Trophoblast cell (in vitro differentiated cells and primary cell): ENCODE data around the gene PPFIA3.

ENCODE experiments used
- DNase-seq, 2 donors: peaks; one replicate each; pipeline ENCODE4 v3.0.0-alpha.2; 2016
- H2AFZ ChIP-seq: 2 replicates; pipeline ENCODE4 v1.6.1; 2013; ENCODE audit warnings: low read length, moderate library complexity, mild to moderate bottlenecking; ENCODE audit not compliant: insufficient read depth, poor library complexity
- H2AK5ac ChIP-seq: 2 replicates; pipeline ENCODE4 v1.6.1; 2013; ENCODE audit warnings: mild to moderate bottlenecking, low read length
- H2BK120ac ChIP-seq: 2 replicates; pipeline ENCODE4 v1.6.1; 2013; ENCODE audit warnings: low read length, mild to moderate bottlenecking, moderate library complexity; ENCODE audit not compliant: insufficient read depth, poor library complexity
- H2BK12ac ChIP-seq: 2 replicates; pipeline ENCODE4 v1.6.1; 2013; ENCODE audit warnings: mild to moderate bottlenecking, low read length, moderate library complexity
- H2BK5ac ChIP-seq: 2 replicates; pipeline ENCODE4 v1.6.1; 2013; ENCODE audit warnings: low read length, low read depth, moderate library complexity, mild to moderate bottlenecking; ENCODE audit not compliant: poor library complexity
- H3K14ac ChIP-seq: 2 replicates; pipeline ENCODE4 v1.6.1; 2013; ENCODE audit warnings: mild to moderate bottlenecking, low read length
- H3K18ac ChIP-seq: 2 replicates; pipeline ENCODE4 v1.6.1; 2013; ENCODE audit warnings: mild to moderate bottlenecking, low read length
- H3K23ac ChIP-seq: 2 replicates; pipeline ENCODE4 v1.6.1; 2013; ENCODE audit warnings: low read length
- H3K27ac ChIP-seq: 2 replicates; pipeline ENCODE4 v1.5.1; 2013; ENCODE audit warnings: low read depth, mild to moderate bottlenecking, inconsistent platforms, low read length, moderate library complexity
- H3K27me3 ChIP-seq: 2 replicates; pipeline ENCODE4 v1.6.1; 2013; ENCODE audit warnings: inconsistent platforms, mild to moderate bottlenecking, low read length, moderate library complexity; ENCODE audit not compliant: insufficient read depth
- H3K36me3 ChIP-seq, 2 experiments: 1 replicate in 1 of 2; 2 replicates in 1 of 2; pipeline ENCODE4 v1.6.1; 2013; ENCODE audit warnings: low read length in 2 of 2, mild to moderate bottlenecking in 2 of 2, moderate library complexity in 1 of 2; ENCODE audit not compliant: insufficient read depth in 2 of 2, control insufficient read depth in 1 of 2
- H3K4ac ChIP-seq: 2 replicates; pipeline ENCODE4 v1.6.1; 2013; ENCODE audit warnings: low read depth, mild to moderate bottlenecking, low read length, moderate library complexity
- H3K4me1 ChIP-seq, 2 experiments: 1 replicate in 1 of 2; 2 replicates in 1 of 2; pipeline ENCODE4 v1.6.1; 2013; ENCODE audit warnings: low read length in 2 of 2, mild to moderate bottlenecking in 2 of 2, moderate library complexity in 1 of 2; ENCODE audit not compliant: insufficient read depth in 2 of 2, control insufficient read depth in 1 of 2
- H3K4me2 ChIP-seq: 2 replicates; pipeline ENCODE4 v1.6.1; 2013; ENCODE audit warnings: inconsistent platforms, mild to moderate bottlenecking, low read length, moderate library complexity
- H3K4me3 ChIP-seq: 2 replicates; pipeline ENCODE4 v1.5.1; 2013; ENCODE audit warnings: mild to moderate bottlenecking, low read depth, low read length, inconsistent platforms
- H3K79me1 ChIP-seq: one replicate; pipeline ENCODE4 v1.6.1; 2013; ENCODE audit warnings: low read length
- H3K79me2 ChIP-seq: 2 replicates; pipeline ENCODE4 v1.6.1; 2013; ENCODE audit warnings: low read length, mild to moderate bottlenecking; ENCODE audit not compliant: control insufficient read depth, insufficient read depth, poor library complexity
- H3K9ac ChIP-seq: 2 replicates; pipeline ENCODE4 v1.6.1; 2013; ENCODE audit warnings: mild to moderate bottlenecking, low read length
- H3K9me3 ChIP-seq: 2 replicates; pipeline ENCODE4 v1.6.1; 2013; ENCODE audit warnings: low read depth, mild to moderate bottlenecking, control low read depth, inconsistent platforms, low read length; ENCODE audit not compliant: insufficient read depth
- H4K12ac ChIP-seq: 2 replicates; pipeline ENCODE4 v1.6.1; 2013; ENCODE audit warnings: low read depth, mild to moderate bottlenecking, low read length, moderate library complexity
- H4K8ac ChIP-seq: 2 replicates; pipeline ENCODE4 v1.6.1; 2013; ENCODE audit warnings: low read depth, mild to moderate bottlenecking, low read length, moderate library complexity
- H4K91ac ChIP-seq: one replicate; pipeline ENCODE4 v1.6.1; 2013; ENCODE audit warnings: low read depth, mild to moderate bottlenecking, low read length, moderate library complexity
- WGBS: extraction: QIAGEN DNeasy Blood & Tissue Kit; methylation state at CpG from one replicate; pipeline ENCODE4 v1.1.7; 2013; ENCODE audit warnings: missing lambda C conversion rate; ENCODE audit not compliant: insufficient read length, insufficient coverage; ENCODE audit errors: extremely low coverage; 5-methylcytosine and 5-hydroxymethylcytosine counted together

PPFIA3 gene

DNA sequence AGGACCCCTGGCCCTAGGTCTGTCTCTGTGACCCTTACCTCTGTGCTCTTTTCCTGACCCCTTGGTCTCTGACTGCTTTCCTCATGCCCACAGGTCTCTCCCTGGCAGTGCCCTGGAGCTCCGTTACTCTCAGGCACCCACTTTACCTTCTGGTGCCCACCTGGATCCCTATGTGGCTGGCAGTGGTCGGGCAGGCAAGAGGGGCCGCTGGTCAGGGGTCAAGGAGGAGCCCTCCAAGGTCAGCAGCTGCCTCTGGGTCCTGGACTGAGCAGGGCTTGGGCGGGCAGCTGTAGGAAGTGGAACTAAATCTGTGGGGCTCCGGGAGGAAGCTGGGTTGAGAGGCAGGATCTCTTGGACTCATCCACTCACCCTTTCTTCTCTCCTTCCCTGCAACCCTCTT, 16.3 kb downstream of the PPFIA3 start:
- Histone ChIP-seq H3K36me3 (no peaks in the 10 kb centered on the region), H3K9me3 (peaks cover 9% of the 10 kb centered on the region), H3K27me3 (no peaks in the 10 kb centered on the region)

DNA sequence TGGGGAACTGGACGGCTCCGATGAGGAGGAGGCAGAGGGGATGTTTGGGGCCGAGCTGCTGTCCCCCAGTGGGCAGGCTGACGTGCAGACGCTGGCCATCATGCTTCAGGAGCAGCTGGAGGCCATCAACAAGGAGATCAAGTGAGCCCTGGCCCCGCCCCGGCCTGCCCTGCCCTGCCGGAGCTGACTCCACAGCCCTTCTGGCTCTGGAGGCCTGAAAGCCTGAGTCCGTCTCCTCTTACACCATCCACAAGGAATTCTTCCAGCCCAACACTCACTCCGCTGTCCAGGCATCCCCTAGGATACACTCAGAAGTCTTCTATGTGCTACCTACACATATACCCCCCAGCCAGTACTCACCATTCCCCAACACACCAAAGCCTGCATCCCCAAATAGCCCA, 17.4 kb downstream of the PPFIA3 start:
- H3K4me3 ChIP-seq, result no peak overlapping the region
- H2AK5ac ChIP-seq, result no peak overlapping the region
- WGBS, result no CpG with 5 or more reads among the region's 10 CpGs

More for the DNA sequence above, 16.3 kb downstream of the PPFIA3 start:
- Histone ChIP-seq H3K4me1 (no peaks in the 10 kb centered on the region), H4K8ac (no peak overlapping the region), H3K9ac (no peak overlapping the region), H3K27ac (no peak overlapping the region), H2BK120ac (no peak overlapping the region), H4K91ac (no peak overlapping the region), H3K4me2 (no peak overlapping the region), H2AFZ (no peak overlapping the region), H3K4me3 (no peak overlapping the region), H3K18ac (no peak overlapping the region), H2AK5ac (no peak overlapping the region), H3K14ac (no peak overlapping the region), H3K79me2 (no peaks in the 10 kb centered on the region), H4K12ac (no peak overlapping the region), H3K23ac (no peak overlapping the region), H3K79me1 (no peaks in the 10 kb centered on the region), H2BK5ac (no peak overlapping the region), H2BK12ac (no peak overlapping the region), H3K4ac (no peak overlapping the region)
- WGBS, result no CpG with 5 or more reads among the region's 5 CpGs
- DNase-seq, result no peak

DNA sequence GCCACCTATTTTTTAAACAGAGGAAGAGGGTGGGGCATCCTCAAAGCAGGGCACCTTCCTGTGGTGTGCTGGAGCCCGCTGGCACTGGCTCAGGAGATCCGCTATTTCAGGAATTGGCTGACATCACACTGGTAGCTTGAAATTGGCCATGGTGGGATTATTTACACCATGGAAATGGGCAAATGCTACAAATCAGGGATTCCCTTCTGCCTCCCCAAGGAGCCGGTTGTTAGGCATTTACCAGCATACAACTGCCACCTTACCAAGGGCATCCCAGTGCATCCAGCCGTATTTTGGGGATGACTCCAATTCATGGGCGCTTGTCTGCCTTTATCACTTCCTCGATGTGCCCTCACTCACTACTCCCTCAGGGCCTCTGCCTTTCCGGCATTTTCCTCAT, 21.6 kb downstream of the PPFIA3 start:
- H2BK12ac ChIP-seq, result no peak overlapping the region
- H3K9ac ChIP-seq, result peak overlapping the region; percentile 50
- no peak overlapping the region for H3K23ac ChIP-seq
- no peak overlapping the region for H4K91ac ChIP-seq
- no peaks in the 10 kb centered on the region for H3K79me2 ChIP-seq
- no peak overlapping the region for H2AFZ ChIP-seq
- no peak overlapping the region for H4K12ac ChIP-seq
- no CpG with 5 or more reads among the region's 7 CpGs for WGBS
- no peaks in the 10 kb centered on the region for H3K36me3 ChIP-seq
- no peak overlapping the region for H2AK5ac ChIP-seq
- H2BK120ac ChIP-seq, result no peak overlapping the region
- H2BK5ac ChIP-seq, result no peak overlapping the region
- no peak overlapping the region for H3K18ac ChIP-seq
- H3K4me2 ChIP-seq, result no peak overlapping the region
- H3K14ac ChIP-seq, result no peak overlapping the region
- peaks cover 3% of the 10 kb centered on the region for H3K9me3 ChIP-seq
- no peak for DNase-seq
- H3K27me3 ChIP-seq, result no peaks in the 10 kb centered on the region
- H3K4ac ChIP-seq, result no peak overlapping the region
- H4K8ac ChIP-seq, result no peak overlapping the region
- no peak overlapping the region for H3K27ac ChIP-seq
- H3K4me3 ChIP-seq, result no peak overlapping the region
- H3K79me1 ChIP-seq, result no peaks in the 10 kb centered on the region
- peaks cover 0 to 6% of the 10 kb centered on the region in 2 experiments for H3K4me1 ChIP-seq

More for the DNA sequence above, 17.4 kb downstream of the PPFIA3 start:
- no peak overlapping the region for H4K91ac ChIP-seq
- no peak overlapping the region for H3K14ac ChIP-seq
- H3K23ac ChIP-seq, result no peak overlapping the region
- H3K79me1 ChIP-seq, result no peaks in the 10 kb centered on the region
- no peak overlapping the region for H2BK12ac ChIP-seq
- H3K27me3 ChIP-seq, result no peaks in the 10 kb centered on the region
- no peaks in the 10 kb centered on the region for H3K79me2 ChIP-seq
- H3K4me1 ChIP-seq, result no peaks in the 10 kb centered on the region
- H2BK5ac ChIP-seq, result no peak overlapping the region
- no peak overlapping the region for H3K4me2 ChIP-seq
- no peak overlapping the region for H3K27ac ChIP-seq
- peaks cover 12% of the 10 kb centered on the region for H3K9me3 ChIP-seq
- no peak overlapping the region for H3K18ac ChIP-seq
- H3K9ac ChIP-seq, result no peak overlapping the region
- H3K4ac ChIP-seq, result no peak overlapping the region
- DNase-seq, result peak; percentile 73 to 79
- no peak overlapping the region for H2BK120ac ChIP-seq
- no peaks in the 10 kb centered on the region for H3K36me3 ChIP-seq
- no peak overlapping the region for H2AFZ ChIP-seq
- no peak overlapping the region for H4K12ac ChIP-seq
- no peak overlapping the region for H4K8ac ChIP-seq

DNA sequence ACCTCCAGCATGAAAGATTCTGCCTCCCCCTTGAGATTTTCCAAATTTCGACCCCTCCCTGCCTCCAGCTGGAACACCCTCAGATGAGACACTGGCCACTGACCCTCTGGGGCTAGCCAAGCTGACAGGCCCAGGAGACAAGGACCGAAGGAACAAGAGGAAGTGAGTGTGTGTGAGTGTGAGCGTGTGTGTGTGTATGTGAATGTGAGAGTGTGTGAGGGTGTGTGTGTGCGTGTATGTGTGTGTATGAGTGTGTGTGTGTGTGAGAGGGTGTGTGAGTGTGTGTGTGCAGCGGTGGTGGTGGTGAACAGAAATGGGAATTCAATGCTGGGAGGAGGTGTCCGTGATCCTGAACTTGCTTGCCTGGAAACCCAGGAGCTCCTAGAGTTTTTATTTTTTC, 22.0 kb downstream of the PPFIA3 start:
- Histone ChIP-seq H2BK120ac (no peak overlapping the region), H3K14ac (no peak overlapping the region), H2BK12ac (no peak overlapping the region), H4K12ac (no peak overlapping the region), H3K4ac (no peak overlapping the region), H3K9ac (peak overlapping the region; percentile 50), H3K79me1 (no peaks in the 10 kb centered on the region), H3K9me3 (peaks cover 2% of the 10 kb centered on the region), H3K79me2 (no peaks in the 10 kb centered on the region), H3K36me3 (no peaks in the 10 kb centered on the region), H3K4me1 (peaks cover 0 to 10% of the 10 kb centered on the region in 2 experiments), H3K27me3 (no peaks in the 10 kb centered on the region), H2AFZ (no peak overlapping the region), H2BK5ac (no peak overlapping the region), H3K23ac (no peak overlapping the region), H3K4me2 (no peak overlapping the region), H3K4me3 (no peak overlapping the region), H4K91ac (no peak overlapping the region), H2AK5ac (no peak overlapping the region), H4K8ac (no peak overlapping the region), H3K18ac (no peak overlapping the region), H3K27ac (no peak overlapping the region)
- WGBS, result 100% methylated on average over 2 of the region's 6 CpGs
- DNase-seq, result no peak
